K562 (cell line): ENCODE data around the gene BCL2L13. TPM values are rescaled to one million over a fixed set of nuclear protein-coding genes. Genes with fewer than 3 reads are reported as not detected.

Source experiments
- ATAC-seq: fragments of 200-7000 bp; cut with Tn5 transposase; 3 replicates; pipeline ENCODE4 v1.9.1; 2020; ENCODE audit warnings: moderate library complexity
- BruUV-seq: library from RNA; stranded (reverse); fragments of 400-500 nt; replicated peaks from 2 replicates; lab custom pipeline; 2021; lab: Mats Ljungman, UMichigan
- CTCF ChIA-PET: fragments of 300-600 bp; formaldehyde crosslinking; extraction: SDS; loops from one replicate; lab custom pipeline; 2021; ENCODE audit warnings: low intra/inter-chr PET ratio; lab: Yijun Ruan, JAX
- POLR2A ChIA-PET: fragments of 300-600, 350-650 bp; sonication (Branson Sonifier 250); formaldehyde crosslinking; extraction: SDS; loops from one replicate; lab custom pipeline; 2021; ENCODE audit warnings: antibody characterized with exemption, inconsistent platforms; lab: Yijun Ruan, JAX
- DNase-seq, 4 experiments: peaks; one replicate each; pipeline versions ENCODE4 v3.0.0 to v3.0.0-alpha.2; 2011 to 2018; ENCODE audit warnings: low spot score in 3 of 4, mixed read lengths in 3 of 4; ENCODE audit errors: extremely low read depth in 1 of 4
- FAIRE-seq: peaks from 2 replicates; lab custom pipeline; 2011; peaks lifted over from hg19 to GRCh38; lab: Jason Lieb, UNC
- H2AFZ ChIP-seq: 2 replicates; pipeline ENCODE4 v1.6.0; 2011; ENCODE audit warnings: low read depth, low read length, control low read depth, inconsistent platforms
- H3K27ac ChIP-seq: fragments of 200-600 bp; 3 replicates; pipeline ENCODE4 v1.8.0; 2011; ENCODE audit warnings: low read depth, mild to moderate bottlenecking, control low read depth, inconsistent platforms, low read length, moderate library complexity, mixed read lengths; ENCODE audit errors: extremely low read depth
- H3K27me3 ChIP-seq, 2 experiments: fragments of 300-600 bp in 1 of 2; 2 replicates in 1 of 2; 3 replicates in 1 of 2; pipeline versions ENCODE4 v1.6.0 to v1.8.0; 2011; ENCODE audit warnings: inconsistent platforms in 2 of 2, low read length in 2 of 2, mild to moderate bottlenecking in 1 of 2, mixed read lengths in 1 of 2, moderate library complexity in 1 of 2; ENCODE audit not compliant: control insufficient read depth in 2 of 2, insufficient read depth in 2 of 2
- H3K36me3 ChIP-seq: fragments of 300-600 bp; 3 replicates; pipeline ENCODE4 v1.8.0; 2011; ENCODE audit warnings: mild to moderate bottlenecking, low read length, inconsistent platforms; ENCODE audit not compliant: control insufficient read depth, insufficient read depth
- H3K4me1 ChIP-seq, 2 experiments: fragments of 200-600 bp in 1 of 2; replicated peaks in 1 of 2; 2 replicates in 1 of 2; 3 replicates in 1 of 2; pipeline versions ENCODE4 v1.5.1 to v1.8.0; 2011; ENCODE audit warnings: inconsistent platforms in 2 of 2, low read length in 2 of 2, mild to moderate bottlenecking in 1 of 2, mixed read lengths in 1 of 2, moderate library complexity in 1 of 2; ENCODE audit not compliant: control insufficient read depth in 2 of 2, insufficient read depth in 2 of 2
- H3K4me2 ChIP-seq: 2 replicates; pipeline ENCODE4 v1.6.1; 2011; ENCODE audit warnings: low read length, control low read depth, inconsistent platforms, mixed read lengths; ENCODE audit not compliant: insufficient read depth
- H3K4me3 ChIP-seq: fragments of 200-600 bp; sonication (generic), shearing (Covaris generic); 2 replicates; pipeline ENCODE4 v1.5.1; 2016; ENCODE audit warnings: control low read depth, inconsistent platforms
- H3K79me2 ChIP-seq: fragments of 200-600 bp; 3 replicates; pipeline ENCODE4 v1.8.0; 2011; ENCODE audit warnings: low read length, inconsistent platforms; ENCODE audit not compliant: control insufficient read depth, insufficient read depth
- H3K9ac ChIP-seq, 2 experiments: 2 replicates each; pipeline versions ENCODE4 v1.6.0 to v1.6.1; 2011; ENCODE audit warnings: low read depth in 2 of 2, low read length in 2 of 2, control low read depth in 1 of 2, inconsistent platforms in 1 of 2, mild to moderate bottlenecking in 1 of 2, mixed read lengths in 1 of 2; ENCODE audit not compliant: insufficient read depth in 1 of 2
- H3K9me1 ChIP-seq: one replicate; pipeline ENCODE4 v1.6.0; 2011; ENCODE audit warnings: inconsistent platforms, mild to moderate bottlenecking, low read length, moderate library complexity; ENCODE audit not compliant: control insufficient read depth, insufficient read depth
- H3K9me3 ChIP-seq: replicated peaks from 2 replicates; pipeline ENCODE4 v1.5.1; 2011; ENCODE audit warnings: low read depth, low read length, inconsistent platforms; ENCODE audit not compliant: control insufficient read depth, insufficient read depth
- H4K20me1 ChIP-seq: replicated peaks from 2 replicates; pipeline ENCODE4 v1.6.1; 2011; ENCODE audit warnings: low read length, inconsistent platforms, mixed read lengths; ENCODE audit not compliant: control insufficient read depth, insufficient read depth
- HCFC1 ChIP-seq: IDR thresholded peaks from 2 replicates; pipeline ENCODE4 v1.6.1; 2012; ENCODE audit warnings: low read depth, low read length, improper control_type of control experiment
- HOXB6 ChIP-seq: fragments of 250-450 bp; sonication (Bioruptor Pico); IDR thresholded peaks from 2 replicates; pipeline ENCODE4 v1.5.1; 2022; ENCODE audit warnings: mild to moderate bottlenecking, borderline replicate concordance
- SRSF3 ChIP-seq: fragments of 200-400 bp; formaldehyde crosslinking; IDR thresholded peaks from 2 replicates; pipeline ENCODE4 v1.6.1; 2016; ENCODE audit warnings: mild to moderate bottlenecking, low read length, moderate library complexity; ENCODE audit not compliant: insufficient read depth
- ZNF778 ChIP-seq: fragments of 450-650 bp; formaldehyde crosslinking; IDR thresholded peaks from 2 replicates; pipeline ENCODE4 v1.4.0; 2020; ENCODE audit warnings: mild to moderate bottlenecking, moderate library complexity
- WGBS: fragments of 100-300 bp; shearing (Covaris generic); methylation state at CpG from one replicate; pipeline ENCODE4 v1.1.6; 2016; ENCODE audit warnings: low coverage, mixed read lengths; ENCODE audit not compliant: insufficient coverage; ENCODE audit errors: missing lambda C conversion rate; 5-methylcytosine and 5-hydroxymethylcytosine counted together
- in situ Hi-C: fragments of 300-500 bp; cut with MboI; formaldehyde crosslinking; loops from 4 replicates; pipeline ENCODE4 v1.15.0; 2018; ENCODE audit warnings: inconsistent platforms, mixed read lengths
- intact Hi-C: fragments of 100-400 bp; cut with micrococcal nuclease; formaldehyde crosslinking; loops from 2 replicates; pipeline ENCODE4 v1.14.2; 2022
- polyA plus RNA-seq, 8 experiments: library from polyadenylated mRNA; depleted of rRNA in 4 of 8; stranded (reverse) in 5 of 8; unstranded in 3 of 8; fragments of >200 nt; fragmentation: Nextera tagmentation in 2 of 8; fragmentation: Illumina TruSeq in 1 of 8; extraction: Ambion mirVana in 2 of 8; extraction: Trizol in 1 of 8; gene quantifications; 2 replicates each; pipeline versions ENCODE4 v1.2.1 to v1.2.3, GENCODE V29; 2011 to 2014; ENCODE audit warnings: inconsistent platforms in 1 of 8, missing spikeins in 1 of 8
- total RNA-seq, 7 experiments: library from RNA; depleted of rRNA in 6 of 7; stranded (reverse); fragments of >200 nt in 6 of 7; fragmentation: Illumina TruSeq in 2 of 7; extraction: Trizol in 2 of 7; gene quantifications; 2 replicates each; pipeline versions ENCODE4 v1.2.1 to v1.2.3, GENCODE V29; 2011 to 2021; ENCODE audit warnings: low replicate concordance in 1 of 7
- TF ChIP-seq, protein P1 (sequence below): fragments of 450-650 bp; IDR thresholded peaks from 2 replicates; pipeline ENCODE4 v1.6.1; 2016; ENCODE audit warnings: missing biosample characterization, missing genetic modification characterization
- TF ChIP-seq, protein P2 (sequence below): fragments of 250-450 bp; sonication (Bioruptor Pico); IDR thresholded peaks from 2 replicates; pipeline ENCODE4 v1.8.0; 2021; ENCODE audit warnings: borderline replicate concordance, mild to moderate bottlenecking, moderate library complexity; ENCODE audit not compliant: poor library complexity, severe bottlenecking
- TF ChIP-seq, protein P3 (sequence below): fragments of 250-450 bp; sonication (Bioruptor Pico); IDR thresholded peaks from 2 replicates; pipeline ENCODE4 v1.5.0; 2022; ENCODE audit warnings: mild to moderate bottlenecking

BCL2L13 gene
- total and polyA plus RNA-seq, 9 of the 15 experiments (the other 6 are each of a cell fraction or from before 2014, with no cell fraction given) = 41.5 to 63.4 (median 56.5) TPM

DNA sequence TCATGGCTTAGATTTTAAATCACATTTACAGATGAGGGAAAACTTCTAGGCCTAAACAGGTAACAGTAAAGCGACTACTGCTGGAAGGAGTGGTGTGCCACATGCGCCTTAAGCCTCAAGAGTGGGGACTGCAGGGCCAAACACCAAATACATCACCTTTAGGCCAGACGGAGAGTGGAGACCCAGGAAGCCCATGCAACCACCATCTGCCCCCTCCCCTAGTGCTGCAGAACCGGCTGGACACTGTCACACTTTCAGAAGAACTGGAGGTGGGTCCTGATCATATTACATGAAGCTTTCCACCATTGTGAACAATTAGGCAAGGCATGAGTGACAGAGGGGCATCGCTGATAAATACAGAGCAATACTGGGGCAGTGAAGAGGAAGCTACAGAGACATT, 46.4 kb upstream of the BCL2L13 start:
- Histone ChIP-seq H3K27me3 (no peaks in the 10 kb centered on the region), H3K4me1 (no peaks in the 10 kb centered on the region), H3K4me3 (no peak overlapping the region)
- BruUV-seq = TSS peak; percentile 67
- intact Hi-C loops (no loop called here), in situ Hi-C loops (no loop called here)
- no peak for FAIRE-seq
- ATAC-seq = no peak
- no peak for DNase-seq
- TF ChIP-seq ZNF778 = no peak
- TF ChIP-seq, protein P1, sequence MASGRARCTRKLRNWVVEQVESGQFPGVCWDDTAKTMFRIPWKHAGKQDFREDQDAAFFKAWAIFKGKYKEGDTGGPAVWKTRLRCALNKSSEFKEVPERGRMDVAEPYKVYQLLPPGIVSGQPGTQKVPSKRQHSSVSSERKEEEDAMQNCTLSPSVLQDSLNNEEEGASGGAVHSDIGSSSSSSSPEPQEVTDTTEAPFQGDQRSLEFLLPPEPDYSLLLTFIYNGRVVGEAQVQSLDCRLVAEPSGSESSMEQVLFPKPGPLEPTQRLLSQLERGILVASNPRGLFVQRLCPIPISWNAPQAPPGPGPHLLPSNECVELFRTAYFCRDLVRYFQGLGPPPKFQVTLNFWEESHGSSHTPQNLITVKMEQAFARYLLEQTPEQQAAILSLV (tag) = no peak
- TF ChIP-seq, protein P2, sequence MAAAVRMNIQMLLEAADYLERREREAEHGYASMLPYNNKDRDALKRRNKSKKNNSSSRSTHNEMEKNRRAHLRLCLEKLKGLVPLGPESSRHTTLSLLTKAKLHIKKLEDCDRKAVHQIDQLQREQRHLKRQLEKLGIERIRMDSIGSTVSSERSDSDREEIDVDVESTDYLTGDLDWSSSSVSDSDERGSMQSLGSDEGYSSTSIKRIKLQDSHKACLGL (CRISPR knock-in tag) = no peak
- no peak for TF ChIP-seq HCFC1
- TF ChIP-seq HOXB6 (CRISPR knock-in tag) = no peak
- no peak for TF ChIP-seq SRSF3
- TF ChIP-seq, protein P3, sequence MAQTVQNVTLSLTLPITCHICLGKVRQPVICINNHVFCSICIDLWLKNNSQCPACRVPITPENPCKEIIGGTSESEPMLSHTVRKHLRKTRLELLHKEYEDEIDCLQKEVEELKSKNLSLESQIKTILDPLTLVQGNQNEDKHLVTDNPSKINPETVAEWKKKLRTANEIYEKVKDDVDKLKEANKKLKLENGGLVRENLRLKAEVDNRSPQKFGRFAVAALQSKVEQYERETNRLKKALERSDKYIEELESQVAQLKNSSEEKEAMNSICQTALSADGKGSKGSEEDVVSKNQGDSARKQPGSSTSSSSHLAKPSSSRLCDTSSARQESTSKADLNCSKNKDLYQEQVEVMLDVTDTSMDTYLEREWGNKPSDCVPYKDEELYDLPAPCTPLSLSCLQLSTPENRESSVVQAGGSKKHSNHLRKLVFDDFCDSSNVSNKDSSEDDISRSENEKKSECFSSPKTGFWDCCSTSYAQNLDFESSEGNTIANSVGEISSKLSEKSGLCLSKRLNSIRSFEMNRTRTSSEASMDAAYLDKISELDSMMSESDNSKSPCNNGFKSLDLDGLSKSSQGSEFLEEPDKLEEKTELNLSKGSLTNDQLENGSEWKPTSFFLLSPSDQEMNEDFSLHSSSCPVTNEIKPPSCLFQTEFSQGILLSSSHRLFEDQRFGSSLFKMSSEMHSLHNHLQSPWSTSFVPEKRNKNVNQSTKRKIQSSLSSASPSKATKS (CRISPR knock-in tag) = no peak
- TF ChIP-seq, all 486 proteins: peak for 0
- Histone ChIP-seq H4K20me1 (no peaks in the 10 kb centered on the region), H3K27ac (no peak overlapping the region), H3K36me3 (peaks cover 68% of the 10 kb centered on the region), H3K9me1 (no peaks in the 10 kb centered on the region), H2AFZ (no peak overlapping the region), H3K4me2 (no peak overlapping the region), H3K79me2 (no peaks in the 10 kb centered on the region), H3K9me3 (no peaks in the 10 kb centered on the region), H3K9ac (no peak overlapping the region)
- CTCF ChIA-PET = no interaction called here
- POLR2A ChIA-PET = interaction anchor here (0.6 to 2.0 kb wide), 4 partner anchors 10 to 191 kb away, joined by 3 to 6 read pairs (median 4); no protein-coding TSS in a partner anchor
- WGBS = 79% methylated on average over 5 of the region's 5 CpGs
